Panc1 (cell line): Measurements from ENCODE around the gene KLF15. TPM values are rescaled to one million over a fixed set of nuclear protein-coding genes. Genes with fewer than 3 reads are reported as not detected.

ENCODE experiments used
- ATAC-seq: fragments of 200-7000 bp; cut with Tn5 transposase; 2 replicates; pipeline ENCODE4 v1.9.1; 2020; ENCODE audit warnings: mild to moderate bottlenecking, moderate library complexity
- BruUV-seq: library from RNA; stranded (reverse); fragments of 400-500 nt; replicated peaks from 2 replicates; lab custom pipeline; 2021; lab: Mats Ljungman, UMichigan
- CTCF ChIA-PET: fragments of 300-600 bp; sonication (Branson Sonifier 250); formaldehyde crosslinking; loops from one replicate; lab custom pipeline; 2022; ENCODE audit warnings: antibody characterized with exemption; lab: Charles Lee
- POLR2A ChIA-PET: fragments of 300-600 bp; sonication (Branson Sonifier 250); formaldehyde crosslinking; loops from one replicate; lab custom pipeline; 2022; ENCODE audit warnings: antibody characterized with exemption; lab: Charles Lee
- DNase-seq: peaks from one replicate; pipeline ENCODE4 v3.0.0-alpha.2; 2010; ENCODE audit warnings: low read depth, low spot score
- H3K27ac ChIP-seq: 2 replicates; pipeline ENCODE4 v1.5.1; 2011; ENCODE audit warnings: mild to moderate bottlenecking, low read length, inconsistent platforms
- H3K27me3 ChIP-seq: fragments of 200-500 bp; sonication (Bioruptor generic); 2 replicates; pipeline ENCODE4 v1.6.0; 2014; ENCODE audit warnings: low read length, inconsistent platforms; ENCODE audit not compliant: control insufficient read depth, insufficient read depth
- H3K36me3 ChIP-seq: fragments of 200-500 bp; sonication (Bioruptor generic); 2 replicates; pipeline ENCODE4 v1.5.1; 2014; ENCODE audit warnings: inconsistent platforms, mild to moderate bottlenecking, low read length, moderate library complexity; ENCODE audit not compliant: control insufficient read depth, insufficient read depth
- H3K4me1 ChIP-seq: 2 replicates; pipeline ENCODE4 v1.5.1; 2011; ENCODE audit warnings: inconsistent platforms, mild to moderate bottlenecking, low read length, moderate library complexity; ENCODE audit not compliant: control insufficient read depth, insufficient read depth
- H3K4me3 ChIP-seq, 2 experiments: 2 replicates each; pipeline ENCODE4 v1.5.1; 2011 to 2012; ENCODE audit warnings: low read depth in 2 of 2, low read length in 2 of 2, mild to moderate bottlenecking in 2 of 2, inconsistent platforms in 1 of 2, moderate library complexity in 1 of 2
- H3K9me3 ChIP-seq: fragments of 200-500 bp; sonication (Bioruptor generic); 2 replicates; pipeline ENCODE4 v1.5.1; 2014; ENCODE audit warnings: low read depth, mild to moderate bottlenecking, inconsistent platforms, low read length, moderate library complexity; ENCODE audit not compliant: control insufficient read depth, insufficient read depth
- POLR2AphosphoS5 ChIP-seq: IDR thresholded peaks from 2 replicates; pipeline ENCODE4 v1.6.1; 2012; ENCODE audit warnings: mild to moderate bottlenecking, low read depth, low read length, moderate library complexity
- SIN3A ChIP-seq: IDR thresholded peaks from 2 replicates; pipeline ENCODE4 v1.6.1; 2012; ENCODE audit warnings: low read depth, mild to moderate bottlenecking, low read length, moderate library complexity, borderline replicate concordance; ENCODE audit not compliant: insufficient read depth
- TCF7L2 ChIP-seq: IDR thresholded peaks from 2 replicates; pipeline ENCODE4 v1.6.1; 2011; ENCODE audit warnings: mild to moderate bottlenecking, low read depth, low read length, inconsistent platforms
- in situ Hi-C: cut with HindIII; loops from 2 replicates; pipeline ENCODE4 v1.10.0; 2016; ENCODE audit warnings: low sequenced_read_pairs, low pct_unique_long_range_greater_than_20kb
- intact Hi-C: fragments of 100-400 bp; cut with micrococcal nuclease; formaldehyde crosslinking; loops from one replicate; pipeline ENCODE4 v1.10.0; 2022; ENCODE audit not compliant: unreplicated experiment
- total RNA-seq: library from RNA; stranded (reverse); gene quantifications from one replicate; pipeline ENCODE4 v1.2.1, GENCODE V29; 2021; ENCODE audit not compliant: unreplicated experiment
- TF ChIP-seq, protein P1 (sequence below), 2 experiments: IDR thresholded peaks; 2 replicates each; pipeline ENCODE4 v1.6.1; 2011 to 2012; ENCODE audit warnings: low read depth in 2 of 2, control low read depth in 1 of 2, low read length in 1 of 2, mild to moderate bottlenecking in 1 of 2, moderate library complexity in 1 of 2; ENCODE audit not compliant: insufficient read depth in 1 of 2
- TF ChIP-seq, protein P2 (sequence below): fragments of 450-650 bp; IDR thresholded peaks from 2 replicates; pipeline ENCODE4 v1.5.1; 2017; ENCODE audit warnings: mild to moderate bottlenecking

Gene KLF15
- total RNA-seq, 1 experiment from 2014 or later = 0.10 TPM

DNA sequence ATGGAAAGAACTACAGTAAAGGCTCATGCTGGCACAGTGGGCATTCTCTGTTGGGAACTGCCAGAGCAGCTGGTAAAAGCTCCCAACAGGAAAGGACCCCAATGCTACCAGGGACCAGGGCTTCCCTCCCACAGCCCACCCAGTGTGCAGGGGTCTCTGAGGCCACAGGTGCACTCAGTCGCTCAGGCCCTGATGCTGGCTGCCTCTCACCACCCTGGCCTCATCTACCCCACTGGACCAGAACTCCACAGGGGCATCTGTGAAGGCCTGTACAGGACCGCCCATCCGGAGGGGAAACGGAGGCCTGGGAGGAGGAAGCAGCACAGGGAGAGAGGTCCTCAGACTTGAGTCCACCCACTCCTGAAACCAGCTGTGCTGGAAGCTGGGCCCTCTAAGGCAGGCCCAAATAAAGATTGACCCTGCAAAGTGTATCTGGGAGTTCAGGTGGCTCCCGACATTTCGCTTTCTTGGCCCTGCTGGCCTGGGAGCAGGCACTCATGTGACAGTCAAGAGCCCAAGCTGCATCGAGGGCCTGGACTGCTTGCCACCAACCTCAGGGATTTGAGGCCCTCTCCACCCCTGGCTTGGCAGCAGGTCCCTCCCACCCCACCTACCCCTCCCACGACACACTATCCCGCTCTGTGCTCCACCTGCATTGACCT is 12.7 kb downstream of the KLF15 start:
- no peaks in the 10 kb centered on the region for H3K36me3 ChIP-seq
- DNase-seq = no peak
- POLR2A ChIA-PET = no interaction called here
- intact Hi-C loops = no loop called here
- no peak overlapping the region for H3K27ac ChIP-seq
- H3K4me3 ChIP-seq = no peak overlapping the region
- in situ Hi-C loops = no loop called here
- BruUV-seq = no TSS peak
- CTCF ChIA-PET = no interaction called here
- H3K4me1 ChIP-seq = no peaks in the 10 kb centered on the region
- H3K9me3 ChIP-seq = no peaks in the 10 kb centered on the region
- no peaks in the 10 kb centered on the region; the same call in 1 of the 2 replicates for H3K27me3 ChIP-seq
- TF ChIP-seq TCF7L2 (no peak), POLR2AphosphoS5 (no peak), SIN3A (no peak)
- TF ChIP-seq, protein P1, sequence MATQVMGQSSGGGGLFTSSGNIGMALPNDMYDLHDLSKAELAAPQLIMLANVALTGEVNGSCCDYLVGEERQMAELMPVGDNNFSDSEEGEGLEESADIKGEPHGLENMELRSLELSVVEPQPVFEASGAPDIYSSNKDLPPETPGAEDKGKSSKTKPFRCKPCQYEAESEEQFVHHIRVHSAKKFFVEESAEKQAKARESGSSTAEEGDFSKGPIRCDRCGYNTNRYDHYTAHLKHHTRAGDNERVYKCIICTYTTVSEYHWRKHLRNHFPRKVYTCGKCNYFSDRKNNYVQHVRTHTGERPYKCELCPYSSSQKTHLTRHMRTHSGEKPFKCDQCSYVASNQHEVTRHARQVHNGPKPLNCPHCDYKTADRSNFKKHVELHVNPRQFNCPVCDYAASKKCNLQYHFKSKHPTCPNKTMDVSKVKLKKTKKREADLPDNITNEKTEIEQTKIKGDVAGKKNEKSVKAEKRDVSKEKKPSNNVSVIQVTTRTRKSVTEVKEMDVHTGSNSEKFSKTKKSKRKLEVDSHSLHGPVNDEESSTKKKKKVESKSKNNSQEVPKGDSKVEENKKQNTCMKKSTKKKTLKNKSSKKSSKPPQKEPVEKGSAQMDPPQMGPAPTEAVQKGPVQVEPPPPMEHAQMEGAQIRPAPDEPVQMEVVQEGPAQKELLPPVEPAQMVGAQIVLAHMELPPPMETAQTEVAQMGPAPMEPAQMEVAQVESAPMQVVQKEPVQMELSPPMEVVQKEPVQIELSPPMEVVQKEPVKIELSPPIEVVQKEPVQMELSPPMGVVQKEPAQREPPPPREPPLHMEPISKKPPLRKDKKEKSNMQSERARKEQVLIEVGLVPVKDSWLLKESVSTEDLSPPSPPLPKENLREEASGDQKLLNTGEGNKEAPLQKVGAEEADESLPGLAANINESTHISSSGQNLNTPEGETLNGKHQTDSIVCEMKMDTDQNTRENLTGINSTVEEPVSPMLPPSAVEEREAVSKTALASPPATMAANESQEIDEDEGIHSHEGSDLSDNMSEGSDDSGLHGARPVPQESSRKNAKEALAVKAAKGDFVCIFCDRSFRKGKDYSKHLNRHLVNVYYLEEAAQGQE (IDR thresholded peaks at IDR 0.05; ENCODE audit: insufficient read depth in 1 of 2, low read depth in 2 of 2, low read length in 1 of 2) = no peak
- TF ChIP-seq, protein P2, sequence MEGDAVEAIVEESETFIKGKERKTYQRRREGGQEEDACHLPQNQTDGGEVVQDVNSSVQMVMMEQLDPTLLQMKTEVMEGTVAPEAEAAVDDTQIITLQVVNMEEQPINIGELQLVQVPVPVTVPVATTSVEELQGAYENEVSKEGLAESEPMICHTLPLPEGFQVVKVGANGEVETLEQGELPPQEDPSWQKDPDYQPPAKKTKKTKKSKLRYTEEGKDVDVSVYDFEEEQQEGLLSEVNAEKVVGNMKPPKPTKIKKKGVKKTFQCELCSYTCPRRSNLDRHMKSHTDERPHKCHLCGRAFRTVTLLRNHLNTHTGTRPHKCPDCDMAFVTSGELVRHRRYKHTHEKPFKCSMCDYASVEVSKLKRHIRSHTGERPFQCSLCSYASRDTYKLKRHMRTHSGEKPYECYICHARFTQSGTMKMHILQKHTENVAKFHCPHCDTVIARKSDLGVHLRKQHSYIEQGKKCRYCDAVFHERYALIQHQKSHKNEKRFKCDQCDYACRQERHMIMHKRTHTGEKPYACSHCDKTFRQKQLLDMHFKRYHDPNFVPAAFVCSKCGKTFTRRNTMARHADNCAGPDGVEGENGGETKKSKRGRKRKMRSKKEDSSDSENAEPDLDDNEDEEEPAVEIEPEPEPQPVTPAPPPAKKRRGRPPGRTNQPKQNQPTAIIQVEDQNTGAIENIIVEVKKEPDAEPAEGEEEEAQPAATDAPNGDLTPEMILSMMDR = no peak
- ATAC-seq = no peak

DNA sequence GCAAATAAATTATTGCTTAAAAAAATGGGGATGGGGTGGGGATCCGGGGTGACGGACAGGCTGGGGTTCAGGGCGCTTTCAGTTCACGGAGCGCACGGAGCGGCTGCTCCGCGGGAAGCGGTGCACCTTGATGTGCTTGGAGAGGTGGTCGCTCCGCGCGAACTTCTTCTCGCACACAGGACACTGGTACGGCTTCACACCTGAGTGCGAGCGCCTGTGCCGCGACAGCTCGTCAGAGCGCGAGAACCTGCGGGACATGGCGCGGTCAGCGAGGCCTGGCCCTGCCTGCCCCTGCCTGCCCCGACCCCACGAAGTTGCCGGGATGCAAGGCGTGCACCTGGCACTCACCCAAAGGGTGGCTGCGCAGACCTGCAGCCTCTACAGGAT is 13.6 kb downstream of the KLF15 start:
- intact Hi-C loops = no loop called here
- no peaks in the 10 kb centered on the region; the same call in none of the 2 replicates for H3K27me3 ChIP-seq
- H3K4me1 ChIP-seq = no peaks in the 10 kb centered on the region
- no TSS peak for BruUV-seq
- ChIA-PET POLR2A (no interaction called here), CTCF (no interaction called here)
- no peak overlapping the region for H3K4me3 ChIP-seq
- no peak for DNase-seq
- no peak for ATAC-seq
- no peak overlapping the region for H3K27ac ChIP-seq
- H3K36me3 ChIP-seq = no peaks in the 10 kb centered on the region
- in situ Hi-C loops = no loop called here
- H3K9me3 ChIP-seq = no peaks in the 10 kb centered on the region
- TF ChIP-seq SIN3A (no peak), POLR2AphosphoS5 (no peak)

DNA sequence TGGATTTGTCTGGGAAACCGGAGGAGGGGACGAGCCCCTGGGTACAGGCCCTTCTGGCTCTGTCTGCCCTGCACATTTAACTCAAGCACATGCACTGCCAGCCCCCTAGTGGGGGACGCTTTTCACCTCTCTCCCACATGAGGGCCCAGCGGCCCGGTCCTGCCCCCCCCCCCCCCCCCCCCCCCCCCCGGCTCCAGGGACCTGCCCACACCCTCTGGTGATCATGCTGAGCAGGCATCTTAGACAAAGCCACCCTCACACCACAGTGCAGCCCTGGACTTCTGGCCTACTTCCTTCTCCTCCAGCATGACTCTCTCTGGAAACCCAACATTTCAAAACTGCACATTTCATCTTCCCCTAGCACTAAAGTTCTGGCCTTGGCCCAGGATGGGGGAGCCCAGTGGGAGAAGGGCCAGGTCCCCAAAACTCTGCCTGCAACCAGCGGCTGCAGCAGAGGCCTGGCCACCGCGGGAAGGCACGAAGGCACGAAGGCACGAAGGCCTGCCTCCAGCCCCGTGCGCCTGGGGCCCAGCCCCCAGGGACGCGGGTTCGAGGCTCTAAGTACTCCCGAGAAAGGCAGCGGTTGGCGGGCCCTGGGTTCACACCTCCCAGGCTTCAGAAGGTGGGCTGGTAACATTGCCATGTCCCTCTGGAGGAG is 14.1 kb downstream of the KLF15 start:
- H3K36me3 ChIP-seq = no peaks in the 10 kb centered on the region
- POLR2A ChIA-PET = no interaction called here
- BruUV-seq = no TSS peak
- no peak for DNase-seq
- intact Hi-C loops (no loop called here), in situ Hi-C loops (no loop called here)
- H3K4me3 ChIP-seq = no peak overlapping the region
- no peak for ATAC-seq
- no peaks in the 10 kb centered on the region; the same call in 1 of the 2 replicates for H3K4me1 ChIP-seq
- peaks cover 3% of the 10 kb centered on the region for H3K27me3 ChIP-seq
- CTCF ChIA-PET = no interaction called here
- no peak overlapping the region for H3K27ac ChIP-seq
- TF ChIP-seq POLR2AphosphoS5 (no peak), SIN3A (no peak), TCF7L2 (no peak)
- TF ChIP-seq, protein P1 (IDR thresholded peaks at IDR 0.05; ENCODE audit: insufficient read depth in 1 of 2, low read depth in 2 of 2, low read length in 1 of 2) = no peak
- TF ChIP-seq, protein P2 = no peak
- no peaks in the 10 kb centered on the region for H3K9me3 ChIP-seq
